Motor neuron (in vitro differentiated cells): ENCODE measurements around the gene LCOR. TPM values are rescaled to one million over a fixed set of nuclear protein-coding genes. Genes with fewer than 3 reads are reported as not detected.

Experiments used
- total RNA-seq, 8 experiments: library from RNA; unstranded; fragments of 300-600 nt; gene quantifications; 2 replicates each; pipeline versions ENCODE4 v1.2.3 to v1.2.4, GENCODE V29; 2022

Gene LCOR
- total RNA-seq, 8 experiments from 2014 or later = 11.0 to 62.7 (median 44.4) TPM

Other genes with a start within 250 kb of the LCOR start
- 100 to 1,000 TPM in 1 of 8 experiments, 10 to 100 TPM in 7; 50.2 to 116 (median 64.7) TPM for gene TM9SF3, start 245.3 kb upstream of the LCOR start, total RNA-seq
- gene PIK3AP1, start 111.8 kb upstream of the LCOR start, total RNA-seq = 10 to 100 TPM in 1 of 8 experiments, 1 to 10 TPM in 4, under 1 TPM in 3; 0.23 to 11.8 (median 3.3) TPM